NCI-H774 (cell line): ENCODE measurements around the gene LAMA2.

Source experiments
- DNase-seq: peaks from one replicate; lab custom pipeline; 2025; lab: John Stamatoyannopoulos, UW

LAMA2 gene

GRCh38 chr6:129210684-129211083 lies 327.7 kb downstream of the LAMA2 start:
- no peak for DNase-seq

GRCh38 chr6:129211626-129212025 lies 328.7 kb downstream of the LAMA2 start:
- DNase-seq, result no peak

DNA sequence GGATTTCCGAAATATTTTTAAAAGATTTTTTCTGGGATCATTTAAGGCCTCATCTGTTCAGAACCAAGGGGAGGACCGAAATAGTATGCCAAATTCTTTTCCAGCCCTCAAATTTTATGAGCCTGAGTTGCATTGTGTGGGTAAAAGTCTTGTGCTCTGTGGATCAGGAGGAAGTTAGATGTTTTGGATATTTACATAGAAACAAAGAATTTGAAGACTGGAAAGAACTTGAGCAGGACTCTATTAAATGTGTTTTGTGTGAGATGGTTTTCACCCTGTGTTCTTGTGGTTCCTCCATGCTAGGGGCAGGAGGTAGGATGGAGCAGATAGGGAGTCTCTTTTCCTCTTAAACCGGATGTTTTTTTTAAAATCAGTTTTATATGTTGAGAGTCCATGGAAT lies 329.1 kb downstream of the LAMA2 start:
- no peak for DNase-seq

DNA sequence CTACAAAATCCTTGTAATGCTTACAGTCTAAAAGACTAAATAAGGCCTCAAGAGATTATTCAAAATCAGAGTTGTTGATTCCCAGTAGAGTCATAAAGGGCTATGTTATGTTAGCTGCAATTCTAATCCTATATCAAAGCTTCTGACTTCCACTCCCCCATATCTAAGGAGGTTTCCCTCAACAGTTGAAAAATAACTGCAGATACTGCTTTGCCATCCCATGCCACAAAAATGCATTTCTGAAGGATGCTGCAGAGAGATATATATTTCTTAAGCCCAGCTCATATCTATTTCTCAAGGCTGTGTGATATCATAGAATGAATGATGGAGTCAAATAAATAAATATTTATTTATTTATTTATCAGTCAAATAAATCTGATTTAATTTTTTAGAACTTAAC lies 332.3 kb downstream of the LAMA2 start:
- no peak for DNase-seq

DNA sequence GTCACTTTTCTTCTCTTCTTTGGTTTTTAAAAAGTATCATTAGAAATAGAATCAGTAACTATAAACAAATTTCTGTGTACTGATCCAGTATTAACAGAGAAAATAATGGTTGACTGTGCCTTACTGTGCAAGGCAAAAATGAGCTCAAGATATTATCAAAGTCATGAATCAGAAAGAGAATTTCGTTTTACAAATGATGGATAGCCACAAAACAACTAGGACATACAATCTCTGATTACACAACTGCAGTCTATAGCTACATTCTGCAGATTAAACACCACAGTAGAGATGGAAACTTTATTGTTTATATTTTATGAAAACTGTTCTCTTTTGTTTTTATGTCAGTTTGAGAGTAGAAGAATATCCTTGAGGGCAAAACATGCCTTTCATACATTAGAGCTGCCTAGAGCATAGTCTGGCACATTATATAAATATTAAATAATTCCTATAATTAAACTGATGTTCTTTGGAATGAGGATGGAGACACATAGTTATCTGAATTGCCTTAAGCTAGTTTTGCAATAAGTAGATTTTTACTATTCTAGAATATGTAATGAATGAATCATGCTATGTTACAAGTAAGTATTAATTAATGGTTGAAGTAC lies 333.1 kb downstream of the LAMA2 start:
- no peak for DNase-seq

DNA sequence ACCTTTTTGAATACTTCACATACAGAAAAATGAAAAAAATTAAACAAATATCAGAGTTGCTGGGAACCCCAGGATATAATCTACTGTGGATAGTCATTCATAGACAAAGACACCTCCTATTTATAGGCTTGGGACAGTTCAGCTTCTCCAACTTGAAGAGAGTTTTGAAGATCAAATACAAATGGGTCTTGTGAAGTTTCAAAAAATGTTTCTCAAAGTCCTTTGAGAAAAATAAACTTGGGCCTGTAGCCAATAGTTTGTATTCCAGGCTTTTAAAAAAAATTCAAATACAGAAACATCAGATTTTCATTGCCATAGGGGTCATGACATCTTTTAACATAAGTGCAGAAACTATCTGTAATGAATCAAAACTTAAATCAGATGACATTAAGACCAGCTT lies 334.8 kb downstream of the LAMA2 start:
- no peak for DNase-seq

- DNase-seq, result no peak
Measured at GRCh38 chr6:129233458-129234134, 350.7 kb downstream of the LAMA2 start.

- DNase-seq, result no peak
Measured at GRCh38 chr6:129235167-129236000, 352.4 kb downstream of the LAMA2 start.

DNA sequence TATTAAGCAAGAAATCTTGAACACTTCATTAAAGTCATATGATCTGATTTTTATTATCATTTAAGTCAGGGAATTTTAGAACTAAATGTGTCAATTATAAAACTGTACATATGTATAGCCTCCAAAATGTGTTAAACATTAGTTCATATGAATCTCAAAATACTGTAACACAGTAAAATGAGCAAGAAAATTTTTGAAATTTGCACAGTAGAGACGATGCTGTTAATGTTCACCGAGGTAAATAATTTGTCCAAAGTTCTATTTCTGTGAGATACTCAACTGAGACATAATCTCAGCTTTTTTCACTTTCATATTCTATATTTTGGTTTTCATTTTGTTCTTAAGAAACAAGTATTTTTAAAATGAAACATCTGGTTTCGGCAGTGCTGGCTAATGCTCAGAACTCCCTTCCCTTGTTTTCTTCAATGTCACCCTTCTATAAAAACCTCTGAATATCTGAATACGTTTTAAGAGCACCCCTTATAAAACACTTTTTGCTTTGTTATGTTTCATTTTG lies 353.1 kb downstream of the LAMA2 start:
- no peak for DNase-seq

- no peak for DNase-seq
Measured at GRCh38 chr6:129238991-129239390, 356.1 kb downstream of the LAMA2 start.

GRCh38 chr6:129239825-129240491 lies 357.0 kb downstream of the LAMA2 start:
- DNase-seq, result no peak

GRCh38 chr6:129240492-129240853 lies 357.5 kb downstream of the LAMA2 start:
- no peak for DNase-seq

DNA sequence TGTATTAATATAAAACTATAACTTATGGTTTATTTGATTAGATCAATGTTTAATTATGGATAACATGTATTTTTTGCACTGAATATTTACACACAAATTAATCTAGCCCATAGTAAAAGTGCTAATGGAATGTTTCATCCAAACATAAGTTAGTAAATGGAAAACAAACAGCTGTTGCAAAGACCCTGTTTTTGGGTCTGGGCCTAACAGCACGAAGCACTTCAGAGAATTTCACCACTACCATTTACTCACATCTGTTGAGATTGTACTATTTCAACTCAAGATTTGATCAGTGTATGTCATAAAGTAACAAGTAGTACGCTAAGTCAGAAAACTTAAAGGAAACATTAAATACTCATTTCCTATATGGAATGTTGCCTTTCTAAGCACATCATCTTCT lies 359.6 kb downstream of the LAMA2 start:
- DNase-seq, result no peak

GRCh38 chr6:129243377-129243776 lies 360.4 kb downstream of the LAMA2 start:
- DNase-seq, result no peak

GRCh38 chr6:129248946-129249345 lies 366.0 kb downstream of the LAMA2 start:
- no peak for DNase-seq

DNA sequence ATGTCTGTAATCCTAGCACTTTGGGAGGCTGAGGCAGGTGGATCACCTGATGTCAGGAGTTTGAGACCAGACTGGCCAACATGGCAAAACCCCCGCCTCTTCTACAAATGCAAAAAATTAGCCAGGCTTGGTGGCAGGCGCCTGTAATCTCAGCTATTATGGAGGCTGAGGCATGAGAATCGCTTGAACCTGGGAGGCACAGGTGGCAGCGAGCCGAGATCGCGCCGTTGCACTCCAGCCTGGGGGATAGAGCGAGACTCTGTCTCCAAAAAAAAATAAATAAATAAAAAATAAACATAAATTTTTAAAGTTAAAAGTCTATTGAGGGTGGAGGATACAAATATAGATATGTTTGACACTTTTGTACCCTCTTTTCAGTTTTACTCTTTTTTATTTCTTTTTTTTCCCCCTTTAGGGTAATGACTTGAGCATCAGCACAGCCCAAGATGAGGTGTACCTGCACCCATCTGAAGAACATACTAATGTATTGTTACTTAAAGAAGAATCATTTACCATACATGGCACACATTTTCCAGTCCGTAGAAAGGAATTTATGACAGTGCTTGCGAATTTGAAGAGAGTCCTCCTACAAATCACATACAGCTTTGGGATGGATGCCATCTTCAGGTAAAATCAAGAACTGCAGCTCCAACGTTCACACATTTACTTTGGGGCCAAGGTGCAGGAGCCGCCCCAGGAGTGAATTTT lies 368.9 kb downstream of the LAMA2 start:
- peak; percentile 32 for DNase-seq

GRCh38 chr6:129252377-129253071 lies 369.6 kb downstream of the LAMA2 start:
- no peak for DNase-seq

GRCh38 chr6:129253242-129253641 lies 370.3 kb downstream of the LAMA2 start:
- DNase-seq, result no peak

DNA sequence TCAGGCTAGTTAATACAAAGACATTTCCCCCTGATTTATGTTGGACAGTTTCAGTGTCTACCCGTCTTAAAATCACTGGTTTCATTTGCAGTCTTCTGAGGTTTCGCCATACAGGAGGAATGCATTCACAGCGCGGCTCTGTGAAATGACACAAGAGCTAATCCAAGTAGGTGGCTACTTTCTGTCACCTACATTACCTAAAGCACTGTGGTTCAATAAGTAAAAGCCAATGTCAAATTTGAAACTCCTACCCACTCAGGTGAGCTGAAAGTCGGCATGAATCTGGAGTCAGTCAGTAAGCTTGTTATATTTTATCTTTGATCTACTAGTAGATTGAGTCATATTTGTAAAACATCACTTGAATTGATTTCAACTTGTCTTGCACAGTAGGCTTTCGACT lies 370.8 kb downstream of the LAMA2 start:
- DNase-seq, result no peak

GRCh38 chr6:129257196-129257595 lies 374.3 kb downstream of the LAMA2 start:
- no peak for DNase-seq

DNA sequence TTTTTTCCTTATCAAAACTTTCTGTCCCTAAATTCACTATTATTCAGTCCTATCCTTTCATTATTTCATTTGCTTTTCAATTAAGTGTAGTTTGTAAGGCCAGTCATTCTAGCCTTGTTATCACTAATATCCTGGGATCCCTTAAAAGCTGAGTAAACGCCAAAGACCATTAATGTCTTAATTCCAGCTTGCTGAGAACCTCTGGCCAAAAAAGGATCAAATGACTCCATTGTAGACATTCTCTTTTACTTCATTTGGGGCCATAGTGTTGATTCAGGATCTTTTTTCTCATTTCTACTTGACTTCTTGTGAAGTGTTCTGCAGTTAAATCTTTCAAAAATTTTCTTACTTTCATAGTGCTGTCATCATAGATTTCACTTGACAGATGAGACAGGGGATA lies 379.7 kb downstream of the LAMA2 start:
- DNase-seq, result no peak
